Measurements from ENCODE around the gene CELF2. TPM values are rescaled to one million over a fixed set of nuclear protein-coding genes. Genes with fewer than 3 reads are reported as not detected.

CELF2 gene
- total RNA-seq, 1 experiment from 2014 or later, result 28.7 TPM

GRCh38 chr10:11162828-11163599 is 145.3 kb downstream of the CELF2 start:
- TF ChIP-seq CTCF (conservative IDR thresholded peaks at IDR 0.05), result no peak
- WGBS (ENCODE audit: extremely low coverage, insufficient read length, low lambda C conversion rate), result no CpG with 5 or more reads among the region's 10 CpGs
- no peak for DNase-seq

More at GRCh38 chr10:11162828-11163599, 145.3 kb downstream of the CELF2 start:
- Histone ChIP-seq H3K23ac (ENCODE audit: insufficient read length, low read depth, low read length) (no peak overlapping the region), H3K27me3 (ENCODE audit: insufficient read depth, low read length) (no peaks in the 10 kb centered on the region), H3K23me2 (ENCODE audit: insufficient read length, low read depth, low read length, poor library complexity, severe bottlenecking) (peaks cover 13% of the 10 kb centered on the region), H3K9ac (ENCODE audit: extremely low read depth, insufficient read length, low read length) (no peak overlapping the region), H3K79me1 (ENCODE audit: insufficient read depth, low read depth, low read length, poor library complexity, severe bottlenecking) (no peaks in the 10 kb centered on the region), H3K18ac (ENCODE audit: insufficient read length, low read depth, low read length) (no peak overlapping the region), H3K4me1 (ENCODE audit: insufficient read depth, low read length) (no peaks in the 10 kb centered on the region), H2BK12ac (ENCODE audit: insufficient read length, low read depth, low read length) (no peak overlapping the region), H2BK5ac (ENCODE audit: insufficient read length, low read length) (no peak overlapping the region), H4K8ac (replicated peaks; ENCODE audit: insufficient read length, low read depth, low read length) (no peak overlapping the region), H3K79me2 (ENCODE audit: insufficient read depth, low read length) (no peaks in the 10 kb centered on the region), H4K5ac (ENCODE audit: insufficient read length, low read depth, low read length) (no peak overlapping the region), H2AK5ac (ENCODE audit: insufficient read length, low read length) (no peak overlapping the region), H2BK120ac (ENCODE audit: low read depth, low read length, poor library complexity, severe bottlenecking) (no peak overlapping the region), H2AFZ (ENCODE audit: low read length) (no peak overlapping the region), H2BK20ac (ENCODE audit: low read depth, low read length, poor library complexity, severe bottlenecking) (no peak overlapping the region), H3T11ph (ENCODE audit: low read length) (no peak overlapping the region), H3K14ac (ENCODE audit: insufficient read depth, low read length) (no peak overlapping the region), H3K27ac (ENCODE audit: insufficient read length, low read depth, low read length) (no peak overlapping the region), H3K9me3 (ENCODE audit: control insufficient read depth, low read depth, low read length) (peaks cover 5% of the 10 kb centered on the region), H3K4ac (ENCODE audit: low read depth, low read length) (no peak overlapping the region), H2BK15ac (ENCODE audit: low read depth, low read length) (no peak overlapping the region), H3K4me2 (ENCODE audit: insufficient read depth, insufficient read length, low read length) (no peak overlapping the region), H4K91ac (ENCODE audit: insufficient read length, low read depth, low read length) (no peak overlapping the region), H4K20me1 (ENCODE audit: control insufficient read depth, insufficient read depth, insufficient read length) (no peaks in the 10 kb centered on the region), H3K56ac (ENCODE audit: insufficient read length, low read depth, low read length) (no peak overlapping the region)
- no peak overlapping the region for H3K27ac Mint-ChIP-seq
- H3K4me1 Mint-ChIP-seq, result peaks cover 36 to 38% of the 10 kb centered on the region in 2 experiments
- H3K9me3 Mint-ChIP-seq, result peaks cover 14% of the 10 kb centered on the region in 2 experiments
- peaks cover 2% of the 10 kb centered on the region for H3K27me3 Mint-ChIP-seq (ENCODE audit: low read depth)
- peaks cover 10 to 23% (median 13%) of the 10 kb centered on the region in 3 experiments; a peak in 6 of 7 replicates for H3K36me3 Mint-ChIP-seq (ENCODE audit: insufficient read depth in 1 of 3, low read depth in 3 of 3)
- H3K4me3 Mint-ChIP-seq, result no peak overlapping the region
